ENCODE results near the gene CAPZA1. TPM values are rescaled to one million over a fixed set of nuclear protein-coding genes. Genes with fewer than 3 reads are reported as not detected.

The CAPZA1 gene
- total and polyA plus RNA-seq, 10 of the 15 experiments (the other 5 are each of a cell fraction or from before 2014, with no cell fraction given): 187 to 886 (median 278) TPM

- TF ChIP-seq ZNF687 (IDR thresholded peaks at IDR 0.05): no peak
- peak; percentile 41; the same call in 1 of the 3 replicates for TF ChIP-seq POU2F2 (IDR thresholded peaks at IDR 0.05; ENCODE audit: borderline replicate concordance, low read depth, low read length)
- TF ChIP-seq CEBPB (IDR thresholded peaks at IDR 0.05; ENCODE audit: borderline replicate concordance in 1 of 2, low read depth in 2 of 2, low read length in 2 of 2): no peak
- TF ChIP-seq STAT1 (conservative IDR thresholded peaks at IDR 0.05): no peak
- no peak for TF ChIP-seq NFYA (IDR thresholded peaks at IDR 0.05; ENCODE audit: borderline replicate concordance, low read depth, low read length)
- TF ChIP-seq NFYB (IDR thresholded peaks at IDR 0.05; ENCODE audit: insufficient read depth, low read depth, low read length): no peak
- TF ChIP-seq YBX1 (IDR thresholded peaks at IDR 0.05): no peak
- no peak for TF ChIP-seq ZBTB40 (IDR thresholded peaks at IDR 0.05; ENCODE audit: borderline replicate concordance)
- no peak for TF ChIP-seq EP300 (IDR thresholded peaks at IDR 0.05; ENCODE audit: borderline replicate concordance in 1 of 2, control insufficient read depth in 1 of 2, low read depth in 2 of 2, low read length in 2 of 2)
- peak; percentile 63; the same call in 1 of the 2 replicates for TF ChIP-seq ZBED1 (IDR thresholded peaks at IDR 0.05; ENCODE audit: borderline replicate concordance)
- no peak for TF ChIP-seq ZBTB33 (IDR thresholded peaks at IDR 0.05)
- TF ChIP-seq ATF2 (IDR thresholded peaks at IDR 0.05; ENCODE audit: low read length): peak; percentile 92
- peak; percentile 79 for TF ChIP-seq NBN (IDR thresholded peaks at IDR 0.05)
- no peak for TF ChIP-seq MAX (IDR thresholded peaks at IDR 0.05; ENCODE audit: low read depth, low read length)
Measured at GRCh38 chr1:112700290-112701226, 80.9 kb downstream of the CAPZA1 start (continued).
